HL-60 (cell line): ENCODE measurements around the gene INTS13.

Experiments
- DNase-seq, 2 experiments: peaks; one replicate each; pipeline ENCODE4 v3.0.0-alpha.2; 2010 to 2020; ENCODE audit warnings: low read depth in 1 of 2, low spot score in 1 of 2
- H3K27ac ChIP-seq: fragments of 250-450 bp; sonication (Bioruptor Pico); replicated peaks from 2 replicates; pipeline ENCODE4 v1.5.1; 2020; ENCODE audit warnings: mild to moderate bottlenecking, moderate library complexity
- H3K27me3 ChIP-seq: fragments of 250-450 bp; sonication (Bioruptor Pico); 2 replicates; pipeline ENCODE4 v1.5.1; 2021; ENCODE audit warnings: mild to moderate bottlenecking, moderate library complexity; ENCODE audit not compliant: insufficient read depth, poor library complexity, severe bottlenecking
- H3K4me3 ChIP-seq: replicated peaks from 2 replicates; pipeline ENCODE4 v1.5.1; 2011; ENCODE audit warnings: mild to moderate bottlenecking, control low read depth, low read length; ENCODE audit not compliant: insufficient read depth
- CTCF ChIP-seq: IDR thresholded peaks from one replicate; pipeline ENCODE4 v1.5.1; 2011; ENCODE audit warnings: low read length, control low read depth, inconsistent platforms; ENCODE audit not compliant: insufficient read depth
- GABPA ChIP-seq: IDR thresholded peaks from 2 replicates; pipeline ENCODE4 v1.6.1; 2012; ENCODE audit warnings: low read depth
- POLR2AphosphoS5 ChIP-seq: IDR thresholded peaks from 2 replicates; pipeline ENCODE4 v1.6.1; 2012; ENCODE audit warnings: low read depth
- SPI1 ChIP-seq: IDR thresholded peaks from 2 replicates; pipeline ENCODE4 v1.6.1; 2012; ENCODE audit warnings: low read depth, mild to moderate bottlenecking, borderline replicate concordance
- TF ChIP-seq, protein P1 (sequence below): IDR thresholded peaks from 2 replicates; pipeline ENCODE4 v1.6.1; 2012; ENCODE audit warnings: low read depth; ENCODE audit not compliant: insufficient replicate concordance

The INTS13 gene

GRCh38 chr12:26978801-26979200 is 41.0 kb upstream of the INTS13 start:
- Histone ChIP-seq H3K27ac (no peak overlapping the region), H3K27me3 (no peaks in the 10 kb centered on the region), H3K4me3 (no peak overlapping the region)
- no peak for DNase-seq
- no peak for TF ChIP-seq CTCF
- TF ChIP-seq GABPA = no peak
- no peak for TF ChIP-seq SPI1
- TF ChIP-seq, protein P1, sequence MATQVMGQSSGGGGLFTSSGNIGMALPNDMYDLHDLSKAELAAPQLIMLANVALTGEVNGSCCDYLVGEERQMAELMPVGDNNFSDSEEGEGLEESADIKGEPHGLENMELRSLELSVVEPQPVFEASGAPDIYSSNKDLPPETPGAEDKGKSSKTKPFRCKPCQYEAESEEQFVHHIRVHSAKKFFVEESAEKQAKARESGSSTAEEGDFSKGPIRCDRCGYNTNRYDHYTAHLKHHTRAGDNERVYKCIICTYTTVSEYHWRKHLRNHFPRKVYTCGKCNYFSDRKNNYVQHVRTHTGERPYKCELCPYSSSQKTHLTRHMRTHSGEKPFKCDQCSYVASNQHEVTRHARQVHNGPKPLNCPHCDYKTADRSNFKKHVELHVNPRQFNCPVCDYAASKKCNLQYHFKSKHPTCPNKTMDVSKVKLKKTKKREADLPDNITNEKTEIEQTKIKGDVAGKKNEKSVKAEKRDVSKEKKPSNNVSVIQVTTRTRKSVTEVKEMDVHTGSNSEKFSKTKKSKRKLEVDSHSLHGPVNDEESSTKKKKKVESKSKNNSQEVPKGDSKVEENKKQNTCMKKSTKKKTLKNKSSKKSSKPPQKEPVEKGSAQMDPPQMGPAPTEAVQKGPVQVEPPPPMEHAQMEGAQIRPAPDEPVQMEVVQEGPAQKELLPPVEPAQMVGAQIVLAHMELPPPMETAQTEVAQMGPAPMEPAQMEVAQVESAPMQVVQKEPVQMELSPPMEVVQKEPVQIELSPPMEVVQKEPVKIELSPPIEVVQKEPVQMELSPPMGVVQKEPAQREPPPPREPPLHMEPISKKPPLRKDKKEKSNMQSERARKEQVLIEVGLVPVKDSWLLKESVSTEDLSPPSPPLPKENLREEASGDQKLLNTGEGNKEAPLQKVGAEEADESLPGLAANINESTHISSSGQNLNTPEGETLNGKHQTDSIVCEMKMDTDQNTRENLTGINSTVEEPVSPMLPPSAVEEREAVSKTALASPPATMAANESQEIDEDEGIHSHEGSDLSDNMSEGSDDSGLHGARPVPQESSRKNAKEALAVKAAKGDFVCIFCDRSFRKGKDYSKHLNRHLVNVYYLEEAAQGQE = no peak

- DNase-seq = peak in 1 of 2 experiments; percentile 21
- no peak overlapping the region for H3K4me3 ChIP-seq
- TF ChIP-seq POLR2AphosphoS5 (no peak), SPI1 (no peak), CTCF (no peak), GABPA (no peak)
- TF ChIP-seq, protein P1 = no peak
- no peak overlapping the region for H3K27ac ChIP-seq
- H3K27me3 ChIP-seq = no peaks in the 10 kb centered on the region
These were observed 38.9 kb upstream of the INTS13 start for GRCh38 chr12:26976687-26977086.

GRCh38 chr12:26971963-26972362 is 34.2 kb upstream of the INTS13 start:
- no peak overlapping the region for H3K27ac ChIP-seq
- DNase-seq = no peak

More at GRCh38 chr12:26971963-26972362, 34.2 kb upstream of the INTS13 start:
- TF ChIP-seq GABPA (no peak), CTCF (no peak), SPI1 (no peak), POLR2AphosphoS5 (no peak)
- TF ChIP-seq, protein P1 = no peak
- H3K27me3 ChIP-seq = no peaks in the 10 kb centered on the region
- no peak overlapping the region for H3K4me3 ChIP-seq
